Medulla oblongata (tissue), 1 donor: ENCODE results near the gene ARPIN.
"Not testable (repeated sequence)": the region's sequence is repeated elsewhere in the genome, so short reads cannot be mapped to it uniquely, and the experiment has no call there.

Experiments
- DNase-seq: peaks from one replicate; pipeline ENCODE4 v3.0.0-alpha.2; 2015; ENCODE audit errors: extremely low spot score

ARPIN gene

DNA sequence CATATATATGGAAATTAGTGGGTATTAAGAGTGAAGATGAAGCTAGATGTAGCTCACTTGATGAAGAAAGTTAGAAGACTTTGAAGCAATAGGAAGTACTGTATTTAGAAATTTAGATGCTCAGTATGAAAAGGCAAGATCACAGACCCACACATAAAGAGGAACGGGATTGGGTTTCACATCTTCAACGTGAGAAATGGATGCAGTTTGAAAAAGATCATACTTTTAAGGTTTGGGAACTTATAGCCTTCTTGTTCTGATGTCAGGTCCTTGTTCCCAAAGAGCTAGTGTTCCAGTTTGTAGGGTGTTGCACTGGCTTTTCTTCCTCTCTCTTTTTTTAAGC is 35.7 kb downstream of the ARPIN start:
- DNase-seq = no peak

DNA sequence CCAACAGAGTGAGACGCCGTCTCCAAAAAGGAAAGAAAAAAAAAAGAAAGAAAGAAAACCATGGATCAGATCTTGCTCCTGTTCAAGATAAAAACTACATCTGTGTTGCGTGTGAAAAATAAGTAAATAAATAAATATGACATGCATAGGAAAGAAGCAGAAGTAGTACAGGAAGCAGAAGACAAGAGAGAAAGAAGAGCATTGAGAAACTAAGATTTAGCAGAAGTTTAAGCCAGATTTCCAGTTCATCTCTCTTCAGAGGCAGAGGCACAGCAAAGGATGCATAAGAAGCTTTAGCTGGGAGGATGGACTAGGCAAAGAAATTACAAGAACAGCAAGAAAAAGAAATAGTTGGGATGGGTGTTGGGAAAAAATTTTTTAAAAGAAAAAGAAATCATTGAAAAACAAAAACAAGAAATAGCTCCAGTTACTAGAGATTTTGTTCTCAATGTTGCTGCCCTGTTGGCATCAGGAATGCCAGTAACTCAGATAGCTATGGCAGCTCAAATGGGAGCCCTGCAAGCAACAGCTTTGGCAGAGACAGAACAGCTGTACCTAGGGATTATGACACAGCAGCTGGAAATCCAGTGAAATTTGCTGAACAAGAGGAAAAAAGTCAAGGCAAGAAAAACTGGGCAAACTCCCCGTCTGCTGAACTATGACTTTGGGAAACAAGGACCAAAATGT is 36.2 kb downstream of the ARPIN start:
- no peak for DNase-seq

DNA sequence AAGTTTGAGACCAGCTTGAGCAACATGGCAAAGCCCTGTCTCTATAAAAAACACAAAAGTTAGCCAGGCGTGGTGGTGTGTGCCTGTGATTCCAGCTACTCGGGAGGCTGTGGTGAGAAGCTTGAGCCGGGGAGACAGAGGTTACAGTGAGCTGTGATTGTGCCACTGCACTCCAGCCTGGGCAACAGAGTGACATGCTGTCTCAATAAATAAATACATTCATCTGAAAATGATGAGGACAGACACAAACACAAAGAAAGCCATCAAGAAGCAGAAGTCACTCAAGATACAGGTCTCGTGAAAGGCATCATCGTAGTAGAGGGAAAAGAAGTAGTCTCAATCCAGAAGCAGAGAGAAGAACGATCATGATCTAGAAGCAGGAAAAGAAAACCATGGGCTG is 37.0 kb downstream of the ARPIN start:
- no peak for DNase-seq

DNA sequence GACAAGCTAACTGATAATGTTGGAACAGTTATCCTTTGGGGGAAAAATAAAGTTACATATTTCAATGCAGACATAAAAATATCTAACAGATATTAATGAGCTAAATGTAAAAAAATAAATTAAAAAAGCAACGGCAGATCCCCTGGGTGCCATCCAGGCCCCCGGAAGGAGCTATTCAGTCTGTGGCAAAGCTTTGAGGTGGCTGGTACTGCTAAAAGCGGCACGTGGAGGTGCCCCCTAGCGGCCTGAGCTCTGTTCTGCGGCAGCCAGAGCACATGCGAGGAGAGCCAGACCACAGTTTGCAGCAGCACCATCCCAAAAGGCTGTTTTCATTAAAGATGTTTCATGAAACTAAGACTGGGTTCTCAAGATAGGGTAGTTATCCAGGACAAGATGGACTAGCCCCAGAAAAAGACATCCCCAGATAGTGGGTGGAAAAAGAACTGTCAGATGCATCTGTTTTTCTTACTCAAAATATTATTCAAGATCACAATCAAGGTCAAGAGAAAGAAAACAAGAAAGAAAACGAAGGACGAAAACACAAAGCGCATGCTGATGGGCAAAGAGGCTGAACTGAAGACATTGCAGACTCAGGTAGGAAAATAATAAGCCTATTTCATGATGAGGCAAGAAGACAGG is 37.7 kb downstream of the ARPIN start:
- DNase-seq = peak; percentile 77

DNA sequence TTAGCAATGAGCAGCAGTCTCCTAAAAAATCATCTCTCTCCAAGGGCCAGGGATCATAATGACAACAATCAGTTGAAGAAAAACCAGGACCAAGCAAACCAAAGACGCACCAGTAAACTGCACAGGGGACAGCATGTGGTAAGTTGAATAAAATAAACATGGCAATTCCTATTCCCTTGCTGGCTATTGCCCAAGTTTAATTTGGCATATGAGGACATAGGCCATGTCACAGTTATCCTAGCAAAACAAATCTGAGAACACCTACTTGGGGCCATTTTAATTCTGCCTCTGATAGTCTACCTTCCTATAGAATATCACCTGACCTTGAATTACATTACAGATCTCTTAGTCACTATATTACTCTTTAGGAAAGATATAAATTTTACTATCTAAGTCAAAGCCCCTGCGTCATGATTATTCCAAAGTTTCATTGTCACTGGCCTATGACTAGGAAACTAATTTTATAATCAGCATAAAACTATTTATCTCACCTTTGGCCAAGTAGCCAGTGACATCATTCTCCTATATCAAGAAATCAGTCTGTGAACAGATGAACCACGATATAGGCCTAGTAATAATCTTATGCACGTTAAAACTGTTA is 42.0 kb downstream of the ARPIN start:
- no peak for DNase-seq

DNA sequence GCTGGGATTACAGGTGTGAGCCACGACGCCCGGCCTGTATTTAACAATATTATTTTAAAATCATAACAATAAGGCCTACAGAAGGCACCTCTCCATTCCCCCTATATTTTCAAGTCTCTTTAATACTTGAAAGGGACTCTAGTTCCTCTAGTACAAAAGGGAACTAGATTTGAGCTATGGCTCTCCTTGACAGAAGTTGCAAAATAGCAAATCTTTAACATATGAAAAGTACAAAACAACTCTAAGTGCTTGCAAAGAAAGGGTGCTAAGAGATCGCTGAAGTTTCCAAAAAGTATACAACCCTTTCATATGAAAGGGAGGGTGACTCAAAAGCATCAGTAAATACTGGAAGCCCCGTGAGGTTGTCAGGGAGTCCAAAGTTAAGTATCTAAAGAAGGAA is 42.7 kb downstream of the ARPIN start:
- no peak for DNase-seq

DNA sequence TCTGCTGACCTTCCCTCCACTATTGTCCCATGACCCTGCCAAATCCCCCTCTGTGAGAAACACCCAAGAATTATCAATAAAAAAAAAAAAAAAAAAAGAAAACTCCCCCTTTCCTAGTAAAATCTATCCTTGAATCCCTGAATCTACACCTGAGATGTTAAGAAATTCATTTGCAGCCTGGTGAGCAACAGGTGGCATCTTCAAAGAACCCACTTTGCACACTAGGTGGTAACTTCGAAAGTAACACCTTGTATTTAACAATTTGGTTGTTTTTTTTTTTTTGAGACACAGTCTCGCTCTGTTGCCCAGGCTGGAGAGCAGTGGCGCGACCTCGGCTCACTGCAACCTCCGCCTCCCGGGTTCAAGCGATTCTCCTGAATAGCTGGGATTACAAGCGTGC is 43.3 kb downstream of the ARPIN start:
- DNase-seq = not testable (repeated sequence)

DNA sequence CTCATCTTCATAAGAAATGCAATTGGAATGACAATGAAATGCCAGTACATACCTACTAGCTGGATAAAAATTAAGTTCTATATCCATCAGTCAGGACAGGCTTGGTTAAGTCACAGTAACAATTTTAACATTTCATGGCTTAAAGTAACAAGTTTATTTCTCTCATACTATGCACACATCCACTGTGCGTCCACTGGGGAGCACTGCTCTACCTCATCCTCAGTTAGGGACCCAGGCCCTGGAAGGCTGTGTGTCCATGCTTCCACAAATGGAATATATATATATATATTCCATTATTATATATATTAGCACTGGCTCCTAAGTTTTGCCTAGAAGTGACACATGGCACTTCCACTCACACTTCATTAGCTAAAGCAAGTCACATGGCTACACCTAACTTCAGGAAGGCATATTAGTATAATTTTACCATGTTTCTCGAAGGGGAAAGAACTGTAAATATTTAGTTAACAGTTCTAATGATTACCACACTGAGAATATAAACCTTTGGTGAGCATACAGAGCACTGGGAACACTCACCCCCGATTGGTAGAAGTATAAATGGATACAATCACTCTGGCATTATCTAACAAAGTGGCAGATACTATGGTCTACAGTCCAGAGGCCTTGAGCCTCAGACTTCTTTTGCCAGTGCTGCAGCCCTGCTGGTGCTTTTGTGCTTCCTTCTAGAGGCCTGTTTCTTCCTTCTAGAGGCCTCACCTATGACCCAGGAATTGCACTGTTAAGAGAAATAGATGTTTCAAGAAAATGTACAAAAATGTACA is 47.6 kb downstream of the ARPIN start:
- no peak for DNase-seq

DNA sequence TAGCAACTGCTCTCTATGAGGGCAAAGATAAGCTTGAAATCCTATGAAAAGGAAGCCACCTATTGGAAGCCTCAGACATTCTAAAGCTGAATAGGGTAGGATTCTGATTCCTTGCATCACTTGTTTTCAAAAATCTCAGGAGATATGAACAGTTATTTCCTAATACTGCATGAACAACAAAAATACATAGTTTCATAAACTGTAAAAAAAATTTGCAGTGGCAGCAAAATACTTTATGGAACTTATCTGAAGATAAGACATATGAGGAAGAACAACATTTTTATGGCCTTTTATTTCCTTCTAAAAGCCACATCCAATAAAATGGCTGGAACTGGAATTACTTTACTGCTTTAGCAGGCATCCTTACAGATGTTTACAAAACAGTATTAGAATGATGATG is 48.8 kb downstream of the ARPIN start:
- DNase-seq = no peak

DNA sequence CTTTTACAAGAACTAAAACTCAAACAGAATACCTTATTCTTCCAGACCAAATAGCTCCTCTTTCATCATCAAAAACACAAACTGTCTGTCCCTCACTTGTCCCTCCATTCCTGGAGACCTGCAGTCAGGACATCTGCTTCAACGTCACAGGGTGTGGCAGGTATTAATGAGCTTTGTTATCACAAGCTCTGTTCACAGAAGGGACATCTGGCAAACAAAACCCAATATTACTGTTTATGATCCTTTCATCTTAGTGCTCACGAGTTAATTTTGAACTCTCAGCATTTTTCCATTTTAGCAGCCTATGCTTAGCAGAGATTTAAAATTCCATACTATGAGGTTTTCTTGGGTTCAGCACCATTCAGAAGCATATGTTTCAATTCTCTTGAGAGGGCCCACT is 51.9 kb downstream of the ARPIN start:
- DNase-seq = no peak

DNA sequence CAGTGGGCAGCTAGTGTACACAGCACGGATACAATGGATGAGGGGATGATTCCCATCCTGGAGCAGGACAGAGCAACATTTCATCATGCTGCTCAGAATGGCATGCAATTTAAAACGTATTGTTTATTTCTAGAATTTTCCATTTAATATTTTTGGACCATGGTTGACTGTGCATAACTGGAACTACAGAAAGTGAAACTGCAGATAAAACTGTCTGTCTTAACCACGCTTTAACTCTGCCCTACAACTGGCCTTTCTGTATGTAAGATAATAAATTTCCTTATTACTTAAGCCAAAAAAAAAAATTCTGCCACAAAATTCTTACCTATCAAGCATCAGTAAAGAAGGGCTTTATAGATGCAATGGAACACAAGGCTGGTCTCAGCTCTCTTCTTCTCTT is 52.3 kb downstream of the ARPIN start:
- no peak for DNase-seq

DNA sequence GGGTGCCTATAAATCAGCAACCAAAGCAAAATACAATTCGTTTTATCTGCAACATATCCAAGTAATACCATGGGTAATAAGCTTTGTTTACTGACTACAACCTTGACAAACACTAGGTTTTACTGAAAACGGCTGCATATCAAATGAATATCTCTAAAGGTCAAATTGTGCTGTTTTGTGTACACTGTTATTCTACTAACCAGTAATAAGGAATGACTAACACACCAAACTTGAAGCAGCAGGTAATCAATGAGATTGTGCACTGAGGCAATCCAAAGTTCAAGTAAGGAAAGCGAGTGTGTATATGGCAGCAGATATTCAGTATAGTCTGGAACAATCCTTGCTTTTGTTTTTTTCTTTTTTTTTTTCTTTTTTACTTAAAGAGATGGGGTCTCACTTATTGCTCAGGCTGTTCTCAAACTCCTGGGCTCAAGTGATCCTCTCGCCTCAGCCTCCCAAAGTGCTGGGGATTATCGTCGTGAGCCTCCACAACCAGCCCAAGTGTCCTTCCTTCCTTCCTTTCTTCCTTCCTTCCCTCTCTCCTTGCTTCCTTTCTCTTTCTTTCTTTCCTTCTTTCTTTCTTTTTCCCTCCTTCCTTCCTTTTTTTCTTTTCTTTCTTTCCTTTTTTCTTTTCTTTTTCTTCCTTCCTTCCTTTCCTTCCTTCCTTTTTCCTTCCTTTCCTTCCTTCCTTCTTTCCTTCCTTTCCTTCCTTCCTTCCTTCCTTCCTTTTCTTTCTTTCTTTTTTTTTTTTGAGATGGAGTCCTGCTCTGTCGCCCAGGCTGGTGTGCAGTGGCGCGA is 53.9 kb downstream of the ARPIN start:
- DNase-seq = no peak

DNA sequence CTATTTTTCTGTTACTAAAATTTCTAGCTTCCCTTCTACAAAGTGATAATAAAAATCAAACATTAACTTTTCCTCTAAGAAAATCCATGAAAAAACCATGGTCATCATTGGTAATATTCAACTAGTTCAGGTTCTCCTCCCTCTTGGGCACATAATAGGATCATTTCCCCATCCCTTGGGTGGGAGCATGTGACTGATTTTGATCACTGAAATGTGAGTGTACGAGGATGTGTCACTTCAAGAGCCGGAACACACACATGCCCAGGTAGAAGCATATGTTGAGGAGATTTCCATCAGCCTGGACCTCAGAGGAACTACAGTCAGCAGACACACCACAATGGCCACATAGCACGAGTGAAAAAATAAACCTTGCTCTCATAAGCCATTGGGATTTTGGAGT is 55.1 kb downstream of the ARPIN start:
- no peak for DNase-seq

DNA sequence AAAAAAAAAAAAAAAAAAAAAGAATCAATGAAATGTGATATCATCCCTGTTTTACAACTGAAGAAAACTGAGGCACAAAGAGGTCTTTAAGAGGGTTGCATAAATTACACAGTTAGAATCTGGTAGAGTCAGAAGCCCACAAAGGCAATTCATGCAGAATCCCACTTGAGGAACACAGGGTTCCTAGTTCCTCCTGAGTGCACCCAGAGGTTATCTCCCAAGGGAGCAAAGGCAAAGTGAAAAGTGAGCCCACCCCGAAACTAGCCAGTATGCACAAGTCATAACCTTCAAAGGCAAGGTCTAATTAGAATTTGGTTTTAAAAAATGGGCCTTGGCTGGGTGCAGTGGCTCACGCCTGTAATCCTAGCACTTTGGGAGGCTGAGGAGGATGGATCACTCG is 56.8 kb downstream of the ARPIN start:
- DNase-seq = no peak

DNA sequence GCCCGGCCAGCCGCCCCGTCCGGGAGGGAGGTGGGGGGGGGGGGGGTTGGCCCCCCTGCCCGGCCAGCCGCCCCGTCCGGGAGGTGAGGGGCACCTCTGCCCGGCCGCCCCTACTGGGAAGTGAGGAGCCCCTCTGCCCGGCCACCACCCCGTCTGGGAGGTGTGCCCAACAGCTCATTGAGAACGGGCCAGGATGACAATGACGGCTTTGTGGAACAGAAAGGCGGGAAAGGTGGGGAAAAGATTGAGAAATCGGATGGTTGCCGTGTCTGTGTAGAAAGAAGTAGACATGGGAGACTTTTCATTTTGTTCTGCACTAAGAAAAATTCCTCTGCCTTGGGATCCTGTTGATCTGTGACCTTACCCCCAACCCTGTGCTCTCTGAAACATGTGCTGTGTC is 57.9 kb downstream of the ARPIN start:
- not testable (repeated sequence) for DNase-seq

DNA sequence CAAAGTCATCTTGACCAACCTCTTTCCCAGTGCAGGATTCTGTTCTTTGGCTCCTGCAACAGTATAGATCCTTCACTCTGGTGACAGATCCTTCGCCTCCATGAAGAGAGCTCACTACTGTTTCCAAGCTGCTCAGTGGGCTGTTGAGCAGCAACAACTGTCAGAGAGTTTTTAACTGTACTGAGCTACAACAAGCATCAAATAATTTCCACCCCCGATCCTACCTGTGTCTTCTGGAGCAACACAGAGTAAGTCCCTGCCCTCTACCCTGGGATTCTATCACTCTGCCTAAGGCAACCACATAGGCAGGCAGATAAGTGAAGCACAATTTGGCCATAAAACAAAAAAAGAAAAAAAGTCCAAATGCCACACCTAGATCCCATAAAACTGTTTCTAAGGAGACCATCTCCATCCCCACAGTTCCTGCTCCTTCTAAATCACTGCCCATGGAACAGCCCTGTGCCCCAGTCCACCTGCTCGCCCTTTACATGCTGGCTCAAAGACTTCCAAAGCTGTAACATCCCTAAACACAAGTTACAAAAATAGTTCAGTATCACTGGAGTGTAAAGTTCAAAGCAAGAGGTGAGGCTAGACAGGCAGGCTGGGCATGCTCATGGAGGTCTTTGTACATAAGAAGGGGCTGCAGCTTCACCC is 60.3 kb downstream of the ARPIN start:
- DNase-seq = no peak

DNA sequence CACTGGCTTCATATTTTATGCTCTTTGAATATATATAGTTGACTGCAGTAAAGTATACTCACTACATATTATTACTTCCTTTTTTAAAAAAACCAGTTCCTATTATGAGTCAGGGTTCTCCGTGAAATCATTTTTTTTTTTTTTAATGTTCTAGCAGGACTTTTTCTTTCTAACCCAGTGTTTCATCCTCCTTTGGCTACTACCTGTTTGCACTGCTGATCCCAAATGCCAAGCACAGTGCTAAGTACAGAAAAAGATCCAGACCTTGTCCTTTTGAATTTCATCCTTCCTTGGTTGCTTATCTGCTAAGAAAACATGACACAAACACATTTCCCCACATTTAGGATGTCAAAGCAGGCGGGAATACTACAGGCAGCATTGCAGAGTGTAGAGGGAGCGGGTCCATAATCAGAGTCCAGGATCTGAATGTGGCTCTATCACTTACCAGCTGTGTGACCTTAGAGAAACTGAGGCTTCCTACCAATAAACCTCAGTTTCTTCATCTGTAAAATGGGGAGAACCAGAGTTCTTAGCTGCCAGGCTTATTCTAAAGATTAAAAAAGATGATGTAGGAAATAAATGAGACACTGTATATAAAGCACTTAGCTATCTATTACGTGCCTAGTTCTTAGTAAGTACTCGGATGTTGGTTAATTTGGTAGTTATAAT is 60.9 kb downstream of the ARPIN start:
- no peak for DNase-seq

DNA sequence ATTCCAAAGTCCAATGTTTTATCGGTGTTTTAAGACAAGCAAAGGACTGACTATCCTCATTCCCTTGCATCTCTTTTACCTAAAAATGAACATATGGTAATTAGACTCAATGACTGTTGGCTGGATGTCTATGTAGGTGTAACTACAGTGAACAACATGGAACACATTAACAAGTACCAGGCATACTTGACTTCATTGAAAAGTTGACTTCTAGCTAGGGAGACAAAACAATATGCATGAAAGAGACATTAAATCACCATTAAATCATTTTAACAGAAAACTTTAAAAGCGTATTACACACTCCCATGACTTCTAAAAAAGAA is 63.8 kb downstream of the ARPIN start:
- no peak for DNase-seq

DNA sequence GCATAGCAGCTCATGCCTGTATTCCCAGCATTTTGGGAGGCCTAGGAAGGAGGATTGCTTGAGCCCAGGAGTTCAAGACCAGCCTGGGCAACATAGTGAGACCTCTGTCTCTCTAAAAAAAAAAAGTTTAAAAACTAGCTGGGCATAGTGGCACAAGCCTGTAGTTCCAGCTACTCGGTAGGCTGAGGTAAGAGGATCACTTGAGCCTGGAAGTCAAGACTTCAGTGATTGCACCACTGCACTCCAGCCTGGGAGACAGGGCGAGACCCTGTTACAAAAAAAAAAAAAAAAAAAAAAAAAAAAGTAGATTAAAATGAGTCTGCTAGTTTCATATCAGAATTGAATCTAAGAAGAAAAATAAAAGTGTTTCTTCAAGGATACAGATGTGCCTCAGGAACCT is 65.7 kb downstream of the ARPIN start:
- no peak for DNase-seq

DNA sequence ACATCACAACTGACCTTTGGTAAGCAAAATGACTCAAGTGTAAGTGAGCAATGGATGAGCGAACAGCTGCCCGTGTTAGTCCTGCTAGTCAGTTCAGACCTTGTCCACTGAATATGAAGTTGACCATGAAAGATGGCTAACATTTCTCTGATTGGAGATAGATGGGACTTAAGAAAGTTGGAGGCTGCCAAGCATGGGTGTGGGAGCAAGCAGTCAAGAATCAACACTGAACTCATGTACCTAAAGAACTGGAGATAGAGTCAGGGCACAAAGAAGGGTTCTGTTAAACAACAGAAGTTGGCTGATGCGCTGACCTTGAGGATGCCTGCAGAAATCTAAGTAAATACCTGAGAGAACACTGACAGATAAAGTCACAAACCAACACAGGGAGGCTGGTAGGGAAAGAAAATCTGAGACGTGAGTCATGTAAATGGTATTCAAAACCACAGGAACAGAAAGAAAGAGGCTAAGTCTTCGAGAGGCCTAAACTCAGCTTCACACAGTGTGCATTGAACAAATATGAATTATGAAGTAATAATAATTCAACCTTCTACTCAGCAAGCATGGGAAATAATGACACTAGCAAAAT is 67.4 kb downstream of the ARPIN start:
- no peak for DNase-seq
